Measurements from ENCODE around the gene FBN3. TPM values are rescaled to one million over a fixed set of nuclear protein-coding genes. Genes with fewer than 3 reads are reported as not detected.
"Not testable (repeated sequence)": the region's sequence is repeated elsewhere in the genome, so short reads cannot be mapped to it uniquely, and the experiment has no call there.

The FBN3 gene
- total RNA-seq, 1 donor from 2014 or later, result 0.57 TPM

DNA sequence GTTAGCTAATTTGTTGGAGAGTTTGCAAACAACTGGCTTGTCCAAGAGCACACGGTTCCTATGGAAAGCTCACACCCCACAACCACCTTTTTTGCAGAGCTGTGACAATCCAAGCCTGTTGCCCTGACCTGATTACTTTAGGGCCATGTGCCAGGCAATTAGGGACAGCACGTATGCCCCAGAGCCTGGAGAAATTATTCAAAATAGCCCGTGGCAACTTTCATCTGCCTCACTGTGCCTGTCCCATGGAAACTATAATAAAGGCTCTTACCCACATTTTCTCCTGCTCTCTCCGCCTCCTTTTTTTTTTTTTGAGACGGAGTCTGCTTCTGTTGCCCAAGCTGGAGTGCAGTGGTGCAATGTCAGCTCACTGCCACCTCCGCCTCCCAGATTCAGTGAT lies 18.6 kb upstream of the FBN3 start:
- no peak overlapping the region for H3K4me3 Mint-ChIP-seq (ENCODE audit: unreplicated experiment)
- no peaks in the 10 kb centered on the region for H3K36me3 Mint-ChIP-seq (ENCODE audit: low read depth)
- no peaks in the 10 kb centered on the region for H3K9me3 Mint-ChIP-seq (ENCODE audit: low read depth)
- TF ChIP-seq, protein P1, sequence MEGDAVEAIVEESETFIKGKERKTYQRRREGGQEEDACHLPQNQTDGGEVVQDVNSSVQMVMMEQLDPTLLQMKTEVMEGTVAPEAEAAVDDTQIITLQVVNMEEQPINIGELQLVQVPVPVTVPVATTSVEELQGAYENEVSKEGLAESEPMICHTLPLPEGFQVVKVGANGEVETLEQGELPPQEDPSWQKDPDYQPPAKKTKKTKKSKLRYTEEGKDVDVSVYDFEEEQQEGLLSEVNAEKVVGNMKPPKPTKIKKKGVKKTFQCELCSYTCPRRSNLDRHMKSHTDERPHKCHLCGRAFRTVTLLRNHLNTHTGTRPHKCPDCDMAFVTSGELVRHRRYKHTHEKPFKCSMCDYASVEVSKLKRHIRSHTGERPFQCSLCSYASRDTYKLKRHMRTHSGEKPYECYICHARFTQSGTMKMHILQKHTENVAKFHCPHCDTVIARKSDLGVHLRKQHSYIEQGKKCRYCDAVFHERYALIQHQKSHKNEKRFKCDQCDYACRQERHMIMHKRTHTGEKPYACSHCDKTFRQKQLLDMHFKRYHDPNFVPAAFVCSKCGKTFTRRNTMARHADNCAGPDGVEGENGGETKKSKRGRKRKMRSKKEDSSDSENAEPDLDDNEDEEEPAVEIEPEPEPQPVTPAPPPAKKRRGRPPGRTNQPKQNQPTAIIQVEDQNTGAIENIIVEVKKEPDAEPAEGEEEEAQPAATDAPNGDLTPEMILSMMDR (IDR thresholded peaks at IDR 0.05), result no peak
- H3K4me1 Mint-ChIP-seq (ENCODE audit: low read depth), result no peaks in the 10 kb centered on the region
- DNase-seq (ENCODE audit: low spot score), result no peak
- H3K27me3 Mint-ChIP-seq (ENCODE audit: low read depth), result no peaks in the 10 kb centered on the region
- no peak overlapping the region for H3K27ac Mint-ChIP-seq (ENCODE audit: unreplicated experiment)

DNA sequence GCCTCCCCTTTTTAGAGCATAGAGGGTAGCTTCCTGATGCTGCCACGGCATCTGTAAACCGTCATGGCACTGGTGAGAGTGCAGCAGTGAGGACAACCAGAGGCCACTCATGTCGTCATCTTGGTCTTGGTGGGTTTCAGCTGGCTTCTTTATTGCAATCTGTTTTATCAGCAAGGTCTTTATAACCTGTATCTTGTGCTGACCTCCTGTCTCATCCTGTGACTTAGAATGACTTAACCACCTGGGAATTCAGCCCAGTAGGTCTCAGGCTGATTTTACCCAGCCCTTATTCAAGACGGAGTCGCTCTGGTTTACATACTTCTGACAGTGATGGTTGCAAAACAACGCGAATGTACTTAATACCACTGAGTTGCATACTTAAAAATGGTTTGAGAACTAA lies 14.4 kb upstream of the FBN3 start:
- DNase-seq (ENCODE audit: low spot score), result no peak
- no peaks in the 10 kb centered on the region for H3K27me3 Mint-ChIP-seq (ENCODE audit: low read depth)
- TF ChIP-seq, protein P1 (IDR thresholded peaks at IDR 0.05), result no peak
- H3K4me1 Mint-ChIP-seq (ENCODE audit: low read depth), result no peaks in the 10 kb centered on the region
- H3K27ac Mint-ChIP-seq (ENCODE audit: unreplicated experiment), result no peak overlapping the region
- no peak overlapping the region for H3K4me3 Mint-ChIP-seq (ENCODE audit: unreplicated experiment)
- H3K36me3 Mint-ChIP-seq (ENCODE audit: low read depth), result no peaks in the 10 kb centered on the region
- H3K9me3 Mint-ChIP-seq (ENCODE audit: low read depth), result no peaks in the 10 kb centered on the region

DNA sequence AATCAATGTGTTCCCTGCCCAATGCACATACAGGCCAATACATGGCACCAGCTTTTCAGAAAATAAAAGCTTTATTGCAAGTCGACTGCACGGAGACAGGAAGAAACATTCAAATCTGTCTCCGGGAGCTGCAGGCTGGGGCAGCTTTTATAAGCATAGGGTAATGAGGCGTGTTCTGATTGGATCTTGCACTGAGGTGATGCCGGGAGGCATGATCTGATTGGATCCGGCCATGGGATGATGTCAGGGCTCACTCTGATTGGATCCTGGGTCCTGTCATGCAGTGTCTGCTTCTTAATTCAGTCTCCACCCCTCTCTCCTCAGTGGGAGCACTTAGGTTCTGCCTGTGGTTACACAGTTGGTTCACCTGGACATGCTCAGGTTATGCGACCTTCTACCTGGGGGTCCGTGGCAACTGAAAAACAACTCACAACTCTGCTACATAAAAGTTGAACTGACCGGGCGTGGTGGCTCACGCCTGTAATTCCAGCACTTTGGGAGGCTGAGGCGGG lies 11.8 kb upstream of the FBN3 start:
- H3K9me3 Mint-ChIP-seq (ENCODE audit: low read depth), result no peaks in the 10 kb centered on the region
- no peaks in the 10 kb centered on the region for H3K36me3 Mint-ChIP-seq (ENCODE audit: low read depth)
- no peak overlapping the region for H3K4me3 Mint-ChIP-seq (ENCODE audit: unreplicated experiment)
- H3K27ac Mint-ChIP-seq (ENCODE audit: unreplicated experiment), result no peak overlapping the region
- TF ChIP-seq, protein P1 (IDR thresholded peaks at IDR 0.05), result no peak
- no peak for DNase-seq (ENCODE audit: low spot score)
- H3K27me3 Mint-ChIP-seq (ENCODE audit: low read depth), result peaks cover 7% of the 10 kb centered on the region
- H3K4me1 Mint-ChIP-seq (ENCODE audit: low read depth), result no peaks in the 10 kb centered on the region

DNA sequence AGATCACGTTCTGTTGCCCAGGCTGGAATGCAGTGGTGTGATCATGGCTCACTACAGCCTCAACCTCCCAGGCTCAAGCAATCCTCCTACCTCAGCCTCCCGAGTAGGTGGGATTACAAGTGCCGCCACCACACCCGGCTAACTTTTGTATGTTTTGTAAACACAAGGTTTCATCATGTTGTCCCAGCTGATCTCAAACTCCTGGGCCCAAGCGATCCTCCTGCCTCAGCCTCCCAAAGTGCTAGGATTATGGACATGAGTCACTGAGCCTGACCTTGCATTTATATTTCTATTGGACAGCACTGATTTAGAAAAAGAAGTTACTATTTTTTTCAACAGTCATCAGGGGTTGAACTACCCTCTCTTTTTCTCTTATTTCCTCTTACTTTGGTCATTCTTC lies 9.9 kb upstream of the FBN3 start:
- not testable (repeated sequence) for H3K4me1 Mint-ChIP-seq (ENCODE audit: low read depth); H3K27ac Mint-ChIP-seq (ENCODE audit: unreplicated experiment); H3K9me3 Mint-ChIP-seq (ENCODE audit: low read depth); H3K4me3 Mint-ChIP-seq (ENCODE audit: unreplicated experiment); DNase-seq (ENCODE audit: low spot score); H3K36me3 Mint-ChIP-seq (ENCODE audit: low read depth)
- peaks cover 12% of the 10 kb centered on the region for H3K27me3 Mint-ChIP-seq (ENCODE audit: low read depth)

DNA sequence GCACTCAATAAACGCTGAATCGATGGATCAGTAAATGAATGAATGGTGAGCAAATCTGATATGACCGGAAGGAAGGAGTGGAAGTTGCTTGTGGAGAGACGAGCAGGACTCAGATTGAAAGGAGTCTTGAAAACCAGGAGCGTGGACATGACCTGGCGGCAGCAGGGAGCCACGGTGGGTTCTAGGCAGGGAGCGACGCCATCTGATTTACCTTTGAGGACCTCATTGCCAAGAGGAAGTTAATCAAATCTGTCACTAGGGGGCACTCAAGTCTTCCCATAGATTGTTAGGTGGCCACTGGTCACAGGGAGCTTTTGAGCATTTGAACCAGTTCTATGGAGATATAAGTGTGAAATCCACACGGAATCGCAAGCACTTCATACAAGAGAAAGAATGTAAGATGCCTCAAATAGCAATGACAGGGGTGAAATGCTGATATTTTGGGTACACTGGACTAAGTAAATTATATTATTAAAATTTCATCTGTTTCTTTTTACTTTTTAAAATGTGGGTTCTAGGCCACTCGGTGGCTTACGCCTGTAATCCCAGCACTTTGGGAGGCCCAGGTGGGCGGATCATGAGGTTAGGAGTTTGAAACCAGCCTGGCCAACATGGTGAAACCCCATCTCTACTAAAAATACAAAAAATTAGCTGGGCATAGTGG lies 9.2 kb upstream of the FBN3 start:
- TF ChIP-seq, protein P1 (IDR thresholded peaks at IDR 0.05), result peak; percentile 87
- no peak for DNase-seq (ENCODE audit: low spot score)
- H3K4me3 Mint-ChIP-seq (ENCODE audit: unreplicated experiment), result no peak overlapping the region
- H3K27me3 Mint-ChIP-seq (ENCODE audit: low read depth), result peaks cover 12% of the 10 kb centered on the region
- peaks cover 10% of the 10 kb centered on the region for H3K4me1 Mint-ChIP-seq (ENCODE audit: low read depth)
- H3K9me3 Mint-ChIP-seq (ENCODE audit: low read depth), result no peaks in the 10 kb centered on the region
- H3K36me3 Mint-ChIP-seq (ENCODE audit: low read depth), result no peaks in the 10 kb centered on the region
- no peak overlapping the region for H3K27ac Mint-ChIP-seq (ENCODE audit: unreplicated experiment)

DNA sequence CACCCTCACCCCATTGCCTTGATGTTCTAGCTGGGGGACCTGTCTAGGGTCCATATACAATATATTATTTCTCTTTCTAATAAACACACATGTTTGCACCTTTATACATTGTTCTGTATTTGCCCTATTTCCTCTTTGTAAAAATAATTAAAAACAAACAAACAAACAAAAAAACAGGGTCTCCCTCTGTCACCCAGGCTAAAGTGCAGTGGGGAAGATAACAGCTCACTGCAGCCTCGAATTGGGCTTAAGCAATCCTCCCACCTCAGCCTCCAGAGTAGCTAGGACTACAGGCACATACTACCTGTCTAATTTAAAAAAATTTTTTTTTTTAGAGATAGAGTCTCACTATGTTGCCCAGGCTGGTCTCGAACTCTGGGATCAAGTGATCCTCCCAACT lies 5.9 kb upstream of the FBN3 start:
- Mint-ChIP-seq H3K4me3 (ENCODE audit: unreplicated experiment) (no peak overlapping the region), H3K36me3 (ENCODE audit: low read depth) (no peaks in the 10 kb centered on the region), H3K27ac (ENCODE audit: unreplicated experiment) (no peak overlapping the region), H3K4me1 (ENCODE audit: low read depth) (peaks cover 10% of the 10 kb centered on the region), H3K27me3 (ENCODE audit: low read depth) (peaks cover 23% of the 10 kb centered on the region), H3K9me3 (ENCODE audit: low read depth) (no peaks in the 10 kb centered on the region)
- DNase-seq (ENCODE audit: low spot score), result no peak
- TF ChIP-seq, protein P1 (IDR thresholded peaks at IDR 0.05), result no peak

Measured in chondrocyte (in vitro differentiated cells).